G401 (cell line): ENCODE measurements around the gene RASEF. TPM values are rescaled to one million over a fixed set of nuclear protein-coding genes. Genes with fewer than 3 reads are reported as not detected.
"Not testable (repeated sequence)": the region's sequence is repeated elsewhere in the genome, so short reads cannot be mapped to it uniquely, and the experiment has no call there.

Source experiments
- DNase-seq: peaks from one replicate; pipeline ENCODE4 v3.0.0-alpha.2; 2015; ENCODE audit warnings: low spot score
- in situ Hi-C: cut with HindIII; loops from 2 replicates; pipeline ENCODE4 v1.10.0; 2016; ENCODE audit warnings: low sequenced_read_pairs, mixed read lengths
- total RNA-seq: library from RNA; depleted of rRNA; stranded (reverse); fragments of >200 nt; shearing (Covaris generic); gene quantifications from 2 replicates; pipeline ENCODE4 v1.2.3, GENCODE V29; 2014

RASEF gene
- total RNA-seq, 1 experiment from 2014 or later: not detected

DNA sequence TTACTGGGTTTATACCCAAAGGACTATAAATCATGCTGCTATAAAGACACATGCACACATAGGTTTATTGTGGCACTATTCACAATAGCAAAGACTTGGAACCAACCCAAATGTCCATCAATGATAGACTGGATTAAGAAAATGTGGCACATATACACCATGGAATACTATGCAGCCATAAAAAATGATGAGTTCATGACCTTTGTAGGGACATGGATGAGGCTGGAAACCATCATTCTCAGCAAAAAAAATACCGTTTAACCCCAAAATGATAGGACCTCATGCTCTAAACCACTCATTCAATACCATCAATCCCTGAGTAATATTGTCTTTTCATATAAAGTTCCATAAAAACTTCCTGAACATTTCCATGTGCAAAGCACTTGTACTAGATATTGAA is 128.9 kb downstream of the RASEF start:
- in situ Hi-C loops, DNase-seq: not testable (repeated sequence)

DNA sequence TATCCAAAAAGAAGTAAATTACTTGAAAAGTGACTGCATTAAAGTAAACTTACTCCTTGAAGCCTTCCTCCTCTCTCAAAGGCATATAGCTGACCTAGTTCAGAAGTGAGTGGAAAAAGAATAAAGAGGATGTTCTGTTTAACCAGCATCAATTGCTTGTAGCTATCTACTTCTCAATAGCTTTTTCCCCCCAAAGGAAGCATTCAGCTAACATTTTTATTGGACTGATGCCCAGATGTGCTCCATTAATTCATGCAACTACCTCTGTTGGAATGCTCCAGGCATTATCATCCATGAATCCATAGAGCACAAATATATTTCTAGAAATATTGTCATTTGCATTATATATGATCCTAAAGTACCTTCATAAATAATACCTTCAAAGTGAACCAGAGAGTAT is 132.8 kb downstream of the RASEF start:
- in situ Hi-C loops: no loop called here
- no peak for DNase-seq
